Testis (tissue), 3 donors: ENCODE results near the gene TSPAN6. TPM values are rescaled to one million over a fixed set of nuclear protein-coding genes. Genes with fewer than 3 reads are reported as not detected.

Source experiments
- DNase-seq: peaks from one replicate; pipeline ENCODE4 v3.0.0-alpha.2; 2019
- H3K27ac ChIP-seq, 2 donors: fragments of 200-600 bp; sonication (generic); one replicate each; pipeline ENCODE4 v1.5.1; 2019
- H3K27me3 ChIP-seq: fragments of 200-600 bp; sonication (generic); one replicate; pipeline ENCODE4 v1.5.1; 2019
- H3K36me3 ChIP-seq: fragments of 200-600 bp; sonication (generic); one replicate; pipeline ENCODE4 v1.5.1; 2017; ENCODE audit warnings: low read depth; ENCODE audit errors: missing control alignments
- H3K4me1 ChIP-seq: fragments of 200-600 bp; sonication (generic); one replicate; pipeline ENCODE4 v1.5.1; 2019
- H3K4me3 ChIP-seq, 2 donors: fragments of 200-600 bp; sonication (generic); one replicate each; pipeline ENCODE4 v1.5.1; 2017 to 2019
- H3K9me3 ChIP-seq: fragments of 200-600 bp; sonication (generic); one replicate; pipeline ENCODE4 v1.5.1; 2017
- POLR2A ChIP-seq: fragments of 450-650 bp; IDR thresholded peaks from one replicate; pipeline ENCODE4 v1.6.1; 2017; ENCODE audit warnings: antibody characterized with exemption, mild to moderate bottlenecking, moderate library complexity
- WGBS, 2 donors: methylation state at CpG; one replicate each; pipeline ENCODE4 v1.1.5; 2018; 5-methylcytosine and 5-hydroxymethylcytosine counted together
- intact Hi-C: fragments of 100-400 bp; cut with DNase I; formaldehyde crosslinking; loops from one replicate; pipeline ENCODE4 v1.15.1; 2023; ENCODE audit warnings: low total_unique reads
- polyA plus RNA-seq: library from polyadenylated mRNA; stranded (reverse); fragments of 350-450 nt; fragmentation: Illumina TruSeq; extraction: RNeasy Lipid Tissue Mini Kit (QIAGEN cat#74804); gene quantifications from one replicate; pipeline ENCODE4 v1.2.3, GENCODE V29; 2014; ENCODE audit warnings: low read depth, low replicate concordance; ENCODE audit not compliant: insufficient read depth
- total RNA-seq, 2 donors: library from RNA; depleted of rRNA; stranded (reverse); fragments of >200 nt; gene quantifications; one replicate each; pipeline ENCODE4 v1.2.3, GENCODE V29; 2016
- TF ChIP-seq, protein P1 (sequence below), 3 experiments: fragments of 450-650 bp in 2 of 3; fragments of 200-600 bp in 1 of 3; sonication (generic) in 1 of 3; IDR thresholded peaks; one replicate each; pipeline ENCODE4 v1.5.1; 2016 to 2019; ENCODE audit warnings: antibody characterized with exemption in 3 of 3, mild to moderate bottlenecking in 2 of 3, moderate library complexity in 1 of 3

The TSPAN6 gene
- total and polyA plus RNA-seq, 3 donors from 2014 or later = 47.3 to 133 (median 77.3) TPM

DNA sequence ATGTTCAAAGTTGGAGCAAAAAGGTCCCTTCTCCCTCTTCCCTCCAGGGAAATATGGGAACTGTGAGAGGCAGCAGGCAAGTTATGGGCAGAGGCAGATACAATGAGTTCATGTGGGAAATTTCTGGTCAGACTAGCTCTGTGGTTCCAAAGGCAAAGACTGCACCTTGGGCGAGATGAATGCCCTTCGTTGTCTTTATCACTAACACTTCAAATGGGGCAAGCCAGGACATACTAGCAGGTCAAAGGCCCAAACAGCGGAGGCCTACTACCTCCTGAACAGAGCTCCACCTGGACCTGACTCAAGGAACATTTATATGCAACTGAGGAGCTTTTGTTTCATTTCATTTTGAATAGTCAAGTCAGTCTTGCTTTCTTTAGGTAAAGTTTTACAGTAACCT, 36.4 kb upstream of the TSPAN6 start:
- H3K9me3 ChIP-seq = no peaks in the 10 kb centered on the region
- H3K27me3 ChIP-seq = no peaks in the 10 kb centered on the region
- TF ChIP-seq, protein P1, sequence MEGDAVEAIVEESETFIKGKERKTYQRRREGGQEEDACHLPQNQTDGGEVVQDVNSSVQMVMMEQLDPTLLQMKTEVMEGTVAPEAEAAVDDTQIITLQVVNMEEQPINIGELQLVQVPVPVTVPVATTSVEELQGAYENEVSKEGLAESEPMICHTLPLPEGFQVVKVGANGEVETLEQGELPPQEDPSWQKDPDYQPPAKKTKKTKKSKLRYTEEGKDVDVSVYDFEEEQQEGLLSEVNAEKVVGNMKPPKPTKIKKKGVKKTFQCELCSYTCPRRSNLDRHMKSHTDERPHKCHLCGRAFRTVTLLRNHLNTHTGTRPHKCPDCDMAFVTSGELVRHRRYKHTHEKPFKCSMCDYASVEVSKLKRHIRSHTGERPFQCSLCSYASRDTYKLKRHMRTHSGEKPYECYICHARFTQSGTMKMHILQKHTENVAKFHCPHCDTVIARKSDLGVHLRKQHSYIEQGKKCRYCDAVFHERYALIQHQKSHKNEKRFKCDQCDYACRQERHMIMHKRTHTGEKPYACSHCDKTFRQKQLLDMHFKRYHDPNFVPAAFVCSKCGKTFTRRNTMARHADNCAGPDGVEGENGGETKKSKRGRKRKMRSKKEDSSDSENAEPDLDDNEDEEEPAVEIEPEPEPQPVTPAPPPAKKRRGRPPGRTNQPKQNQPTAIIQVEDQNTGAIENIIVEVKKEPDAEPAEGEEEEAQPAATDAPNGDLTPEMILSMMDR (IDR thresholded peaks at IDR 0.05) = no peak
- no peak for TF ChIP-seq POLR2A
- no peak for DNase-seq
- H3K4me3 ChIP-seq = no peak overlapping the region
- no peak overlapping the region for H3K27ac ChIP-seq
- WGBS, 2 donors = 79 to 81% methylated on average over 2 to 3 of the region's 3 CpGs
- no peaks in the 10 kb centered on the region for H3K4me1 ChIP-seq
- intact Hi-C loops = no loop called here
- no peaks in the 10 kb centered on the region for H3K36me3 ChIP-seq

DNA sequence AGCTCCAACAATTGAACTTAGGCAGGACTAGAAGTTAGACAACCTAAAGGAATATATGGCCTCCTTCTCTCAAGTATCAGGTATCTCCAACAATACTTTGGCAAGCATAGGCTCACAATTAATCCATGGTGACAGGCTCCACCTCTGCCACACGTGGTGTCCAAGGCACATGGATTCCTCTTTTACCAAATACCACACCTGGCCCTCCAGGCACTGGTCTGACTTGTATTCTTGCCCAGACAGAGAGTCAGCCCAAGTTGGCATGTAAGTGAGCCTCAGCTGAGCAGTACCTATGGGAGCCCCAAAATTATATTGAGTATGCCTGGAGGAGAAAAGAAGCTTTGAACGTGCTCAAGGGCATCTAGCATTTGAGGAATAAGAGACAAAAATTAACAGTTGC, 27.0 kb upstream of the TSPAN6 start:
- TF ChIP-seq POLR2A = no peak
- TF ChIP-seq, protein P1 (IDR thresholded peaks at IDR 0.05) = no peak
- WGBS, 2 donors = 70 to 75% methylated on average over 1 to 2 of the region's 2 CpGs
- intact Hi-C loops = no loop called here
- H3K4me1 ChIP-seq = no peaks in the 10 kb centered on the region
- DNase-seq = no peak
- H3K9me3 ChIP-seq = no peaks in the 10 kb centered on the region
- H3K4me3 ChIP-seq = no peak overlapping the region
- no peaks in the 10 kb centered on the region for H3K36me3 ChIP-seq
- H3K27me3 ChIP-seq = no peaks in the 10 kb centered on the region
- no peak overlapping the region for H3K27ac ChIP-seq

DNA sequence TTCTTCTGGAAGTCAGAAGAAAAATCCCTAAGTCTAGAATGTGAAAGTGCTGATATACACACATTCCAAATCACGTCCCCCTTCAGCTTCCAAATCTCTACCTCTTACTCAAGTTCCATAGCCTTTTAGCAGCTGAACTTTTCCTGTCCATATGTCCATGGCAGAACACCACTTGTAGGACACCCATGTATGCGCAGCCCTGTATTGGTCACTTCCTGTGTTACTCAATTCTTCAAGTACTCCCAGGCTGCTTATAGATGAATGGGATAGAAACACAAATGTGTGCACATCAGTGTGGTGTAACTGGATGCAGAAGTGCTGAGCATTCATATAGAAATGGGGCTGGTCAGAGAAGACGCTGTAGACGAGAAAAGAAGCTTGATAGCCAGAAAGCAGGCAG, 26.2 kb upstream of the TSPAN6 start:
- no peaks in the 10 kb centered on the region for H3K27me3 ChIP-seq
- no peaks in the 10 kb centered on the region for H3K36me3 ChIP-seq
- DNase-seq = no peak
- no peak overlapping the region for H3K4me3 ChIP-seq
- intact Hi-C loops = no loop called here
- TF ChIP-seq POLR2A = no peak
- TF ChIP-seq, protein P1 (IDR thresholded peaks at IDR 0.05) = no peak
- H3K9me3 ChIP-seq = no peaks in the 10 kb centered on the region
- no peak overlapping the region for H3K27ac ChIP-seq
- no peaks in the 10 kb centered on the region for H3K4me1 ChIP-seq
- 80 to 90% methylated on average over 3 to 4 of the region's 4 CpGs for WGBS, 2 donors

DNA sequence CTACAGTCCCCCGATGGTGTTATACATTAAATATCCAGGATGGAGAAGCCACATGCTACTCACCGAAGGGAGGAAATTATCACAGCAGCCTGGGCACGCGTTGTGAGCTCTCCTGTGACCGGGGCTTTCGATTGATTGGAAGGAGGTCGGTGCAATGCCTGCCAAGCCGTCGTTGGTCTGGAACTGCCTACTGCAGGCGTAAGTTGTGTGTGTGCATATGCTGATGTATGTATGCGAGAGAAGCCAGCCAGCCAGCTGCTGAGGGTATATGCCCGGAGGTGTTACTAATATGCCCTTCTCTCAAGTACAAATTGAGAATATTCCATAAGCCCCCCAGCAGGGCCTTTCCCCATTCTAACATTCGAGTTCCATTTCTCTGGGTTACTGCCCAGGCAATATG, 25.6 kb upstream of the TSPAN6 start:
- Histone ChIP-seq H3K36me3 (no peaks in the 10 kb centered on the region), H3K27me3 (no peaks in the 10 kb centered on the region), H3K4me1 (no peaks in the 10 kb centered on the region), H3K9me3 (no peaks in the 10 kb centered on the region), H3K27ac (no peak overlapping the region), H3K4me3 (no peak overlapping the region)
- no peak for DNase-seq
- 81 to 86% methylated on average over 13 of the region's 13 CpGs for WGBS, 2 donors
- intact Hi-C loops = no loop called here
- TF ChIP-seq, protein P1 (IDR thresholded peaks at IDR 0.05) = no peak
- no peak for TF ChIP-seq POLR2A

DNA sequence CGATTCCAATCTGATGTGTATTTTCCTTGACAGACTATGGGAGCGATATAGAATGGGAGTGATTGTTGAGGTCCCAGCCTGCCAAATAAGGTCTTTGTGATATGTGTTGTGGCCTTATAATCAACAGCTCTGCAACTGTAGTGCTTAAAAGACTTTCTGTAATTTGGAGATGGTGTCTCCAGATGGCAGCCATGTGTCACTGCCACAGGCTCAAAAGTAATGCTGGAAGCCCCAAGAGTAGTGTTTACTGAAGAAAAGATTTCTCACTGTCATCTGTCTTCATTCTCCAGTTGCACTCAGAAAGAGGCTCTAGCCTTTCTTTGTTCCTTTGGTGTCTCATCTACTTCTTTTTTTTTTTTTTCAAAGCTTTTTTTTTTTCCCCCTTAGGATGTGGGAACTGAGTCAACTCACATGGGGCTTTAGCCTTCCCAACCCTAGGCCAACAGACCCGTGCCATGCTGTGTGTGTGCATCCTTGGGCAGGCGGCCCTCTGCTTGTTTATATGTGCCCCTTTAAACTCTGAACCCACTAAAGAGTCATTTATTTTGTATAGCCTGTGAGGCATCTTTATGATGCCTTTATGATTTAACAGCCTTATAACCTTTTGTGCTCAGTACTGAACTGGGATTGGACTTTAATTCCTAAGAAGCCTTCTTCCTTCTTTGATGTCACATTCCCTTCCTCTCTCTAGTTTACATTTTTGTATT, 23.0 kb upstream of the TSPAN6 start:
- DNase-seq = no peak
- intact Hi-C loops = no loop called here
- 82 to 87% methylated on average over 4 of the region's 4 CpGs for WGBS, 2 donors
- Histone ChIP-seq H3K4me1 (no peaks in the 10 kb centered on the region), H3K4me3 (no peak overlapping the region), H3K27ac (no peak overlapping the region), H3K27me3 (no peaks in the 10 kb centered on the region), H3K36me3 (no peaks in the 10 kb centered on the region), H3K9me3 (no peaks in the 10 kb centered on the region)
- TF ChIP-seq, protein P1 (IDR thresholded peaks at IDR 0.05) = no peak
